ENCODE data around the gene P2RX7. TPM values are rescaled to one million over a fixed set of nuclear protein-coding genes. Genes with fewer than 3 reads are reported as not detected.

Gene P2RX7
- total RNA-seq, 1 experiment from 2014 or later = 0.55 TPM

GRCh38 chr12:121131941-121132341, 735 bp upstream of the P2RX7 start:
- TF ChIP-seq ZNF263 (CRISPR knock-in tag; IDR thresholded peaks at IDR 0.05; ENCODE audit: low read depth) (no peak), ZNF396 (CRISPR knock-in tag; IDR thresholded peaks at IDR 0.05; ENCODE audit: borderline replicate concordance) (no peak), SMAD3 (CRISPR knock-in tag; IDR thresholded peaks at IDR 0.05; ENCODE audit: borderline replicate concordance) (no peak), ZNF671 (CRISPR knock-in tag; IDR thresholded peaks at IDR 0.05) (no peak), CREM (CRISPR knock-in tag; IDR thresholded peaks at IDR 0.05) (no peak), TCF7 (CRISPR knock-in tag; IDR thresholded peaks at IDR 0.05; ENCODE audit: low read depth) (no peak), ETV6 (CRISPR knock-in tag; IDR thresholded peaks at IDR 0.05) (no peak), E2F1 (CRISPR knock-in tag; IDR thresholded peaks at IDR 0.05) (no peak), ZNF317 (CRISPR knock-in tag; IDR thresholded peaks at IDR 0.05; ENCODE audit: borderline replicate concordance, low read depth) (no peak), SMAD4 (CRISPR knock-in tag; IDR thresholded peaks at IDR 0.05) (no peak)
- TF ChIP-seq, protein P1, sequence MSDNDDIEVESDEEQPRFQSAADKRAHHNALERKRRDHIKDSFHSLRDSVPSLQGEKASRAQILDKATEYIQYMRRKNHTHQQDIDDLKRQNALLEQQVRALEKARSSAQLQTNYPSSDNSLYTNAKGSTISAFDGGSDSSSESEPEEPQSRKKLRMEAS (CRISPR knock-in tag; IDR thresholded peaks at IDR 0.05) = no peak
- Mint-ChIP-seq H3K27ac (no peak overlapping the region), H3K27me3 (ENCODE audit: low read depth) (peaks cover 16% of the 10 kb centered on the region), H3K4me1 (peaks cover 19% of the 10 kb centered on the region), H3K9me3 (peaks cover 9% of the 10 kb centered on the region), H3K36me3 (no peaks in the 10 kb centered on the region), H3K4me3 (no peak overlapping the region)
- POLR2A ChIA-PET = no interaction called here
- CTCF ChIA-PET = interaction anchor here (0.7 to 1.3 kb wide), 3 partner anchors 72 to 485 kb away, joined by 3 to 5 read pairs (median 3); no protein-coding TSS in a partner anchor
- no peak for ATAC-seq
- no peak for DNase-seq (ENCODE audit: low spot score)

GRCh38 chr12:121133838-121134237, 1.2 kb downstream of the P2RX7 start:
- H3K4me3 Mint-ChIP-seq = peak overlapping the region; percentile 75

DNA sequence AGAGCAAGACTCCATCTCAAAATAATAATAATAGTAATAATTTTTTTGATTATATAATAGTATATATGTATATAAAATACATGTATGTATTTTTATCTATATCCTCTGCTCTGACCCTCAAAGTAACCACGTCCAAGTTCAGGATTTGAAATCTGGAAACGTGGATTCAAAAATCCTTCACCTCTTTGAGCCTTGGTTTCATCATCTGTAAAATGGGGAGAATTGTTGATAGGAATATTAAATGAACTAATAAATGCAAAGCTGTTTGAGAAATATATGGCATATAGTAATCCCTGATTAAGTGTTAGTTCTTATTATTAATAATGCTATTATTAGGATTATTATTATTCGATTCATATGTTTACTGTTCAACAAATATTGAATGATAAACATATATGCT, 2.6 kb downstream of the P2RX7 start:
- Mint-ChIP-seq H3K4me3 (no peak overlapping the region), H3K9me3 (peaks cover 9% of the 10 kb centered on the region), H3K4me1 (peaks cover 12% of the 10 kb centered on the region), H3K36me3 (no peaks in the 10 kb centered on the region), H3K27me3 (ENCODE audit: low read depth) (peaks cover 9% of the 10 kb centered on the region), H3K27ac (no peak overlapping the region)
- no peak for DNase-seq (ENCODE audit: low spot score)
- ChIA-PET POLR2A (no interaction called here), CTCF (no interaction called here)
- no peak for ATAC-seq
- TF ChIP-seq SP1 (CRISPR knock-in tag; conservative IDR thresholded peaks at IDR 0.05) (no peak), AFF4 (CRISPR knock-in tag; IDR thresholded peaks at IDR 0.05; ENCODE audit: borderline replicate concordance) (no peak), TP53 (CRISPR knock-in tag; IDR thresholded peaks at IDR 0.05) (no peak), GABPB1 (CRISPR knock-in tag; IDR thresholded peaks at IDR 0.05) (no peak), MLX (CRISPR knock-in tag; IDR thresholded peaks at IDR 0.05) (no peak), MXD4 (CRISPR knock-in tag; IDR thresholded peaks at IDR 0.05; ENCODE audit: borderline replicate concordance) (no peak), FOXK1 (CRISPR knock-in tag; IDR thresholded peaks at IDR 0.05) (no peak)
- TF ChIP-seq, protein P2, sequence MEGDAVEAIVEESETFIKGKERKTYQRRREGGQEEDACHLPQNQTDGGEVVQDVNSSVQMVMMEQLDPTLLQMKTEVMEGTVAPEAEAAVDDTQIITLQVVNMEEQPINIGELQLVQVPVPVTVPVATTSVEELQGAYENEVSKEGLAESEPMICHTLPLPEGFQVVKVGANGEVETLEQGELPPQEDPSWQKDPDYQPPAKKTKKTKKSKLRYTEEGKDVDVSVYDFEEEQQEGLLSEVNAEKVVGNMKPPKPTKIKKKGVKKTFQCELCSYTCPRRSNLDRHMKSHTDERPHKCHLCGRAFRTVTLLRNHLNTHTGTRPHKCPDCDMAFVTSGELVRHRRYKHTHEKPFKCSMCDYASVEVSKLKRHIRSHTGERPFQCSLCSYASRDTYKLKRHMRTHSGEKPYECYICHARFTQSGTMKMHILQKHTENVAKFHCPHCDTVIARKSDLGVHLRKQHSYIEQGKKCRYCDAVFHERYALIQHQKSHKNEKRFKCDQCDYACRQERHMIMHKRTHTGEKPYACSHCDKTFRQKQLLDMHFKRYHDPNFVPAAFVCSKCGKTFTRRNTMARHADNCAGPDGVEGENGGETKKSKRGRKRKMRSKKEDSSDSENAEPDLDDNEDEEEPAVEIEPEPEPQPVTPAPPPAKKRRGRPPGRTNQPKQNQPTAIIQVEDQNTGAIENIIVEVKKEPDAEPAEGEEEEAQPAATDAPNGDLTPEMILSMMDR (IDR thresholded peaks at IDR 0.05) = no peak

More at GRCh38 chr12:121133838-121134237, 1.2 kb downstream of the P2RX7 start:
- Mint-ChIP-seq H3K4me1 (peaks cover 19% of the 10 kb centered on the region), H3K27ac (no peak overlapping the region), H3K27me3 (ENCODE audit: low read depth) (peaks cover 9% of the 10 kb centered on the region), H3K36me3 (no peaks in the 10 kb centered on the region), H3K9me3 (peaks cover 18% of the 10 kb centered on the region)
- ATAC-seq = no peak
- CTCF ChIA-PET = no interaction called here
- POLR2A ChIA-PET = no interaction called here
- TF ChIP-seq TCF7 (CRISPR knock-in tag; IDR thresholded peaks at IDR 0.05; ENCODE audit: low read depth) (no peak), MLX (CRISPR knock-in tag; IDR thresholded peaks at IDR 0.05) (no peak), ZBTB43 (CRISPR knock-in tag; IDR thresholded peaks at IDR 0.05) (no peak), IRF2 (CRISPR knock-in tag; IDR thresholded peaks at IDR 0.05; ENCODE audit: borderline replicate concordance, low read depth) (no peak), ESRRA (CRISPR knock-in tag; IDR thresholded peaks at IDR 0.05; ENCODE audit: borderline replicate concordance) (no peak)
- DNase-seq (ENCODE audit: low spot score) = no peak
